CD1c-positive myeloid dendritic cell (primary cell): Measurements from ENCODE around the gene CCND2.
A peak's percentile ranks its signal among the peaks of the same experiment; 100 is the strongest.

Source experiments
- DNase-seq: peaks from one replicate; pipeline ENCODE4 v3.0.0-alpha.2; 2016; ENCODE audit errors: extremely low spot score

Gene CCND2

DNA sequence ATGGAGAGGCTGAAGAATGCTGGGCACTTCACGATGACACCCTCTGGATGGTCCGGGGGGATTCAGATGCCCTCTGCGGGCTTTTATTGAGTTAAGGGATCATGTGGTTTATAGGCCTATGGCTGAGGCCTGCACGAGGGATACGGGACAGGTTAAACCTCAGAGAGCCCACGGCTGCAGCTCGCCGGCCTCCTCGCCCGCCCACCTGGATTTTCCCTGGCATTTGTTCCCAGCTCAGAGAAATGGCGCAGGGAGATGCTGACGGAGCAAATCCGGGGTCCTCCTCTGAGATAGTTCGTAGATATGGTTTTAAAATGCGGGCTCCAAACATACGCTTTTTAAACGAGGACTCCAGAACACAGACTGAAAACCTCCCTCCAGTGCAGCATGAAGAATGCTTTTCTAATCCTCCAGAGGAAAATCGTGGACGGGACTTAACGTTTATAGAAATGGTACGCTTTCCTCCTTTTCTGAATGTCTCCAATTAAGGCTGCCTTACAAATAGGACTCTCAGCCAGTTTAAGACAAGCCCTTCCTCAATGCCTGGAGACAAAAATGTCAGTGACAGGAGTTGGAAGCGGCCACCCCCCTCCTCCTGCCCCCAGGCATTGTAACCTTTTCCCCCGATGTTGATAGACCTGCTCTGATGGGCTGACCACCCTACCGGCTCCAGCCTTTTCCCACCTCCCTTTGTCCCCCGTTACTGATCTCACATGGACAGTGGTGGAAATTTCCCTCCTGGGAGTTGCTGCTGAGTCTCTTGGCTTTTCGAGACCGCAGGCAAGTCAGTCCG lies 16.6 kb downstream of the CCND2 start:
- DNase-seq: no peak

DNA sequence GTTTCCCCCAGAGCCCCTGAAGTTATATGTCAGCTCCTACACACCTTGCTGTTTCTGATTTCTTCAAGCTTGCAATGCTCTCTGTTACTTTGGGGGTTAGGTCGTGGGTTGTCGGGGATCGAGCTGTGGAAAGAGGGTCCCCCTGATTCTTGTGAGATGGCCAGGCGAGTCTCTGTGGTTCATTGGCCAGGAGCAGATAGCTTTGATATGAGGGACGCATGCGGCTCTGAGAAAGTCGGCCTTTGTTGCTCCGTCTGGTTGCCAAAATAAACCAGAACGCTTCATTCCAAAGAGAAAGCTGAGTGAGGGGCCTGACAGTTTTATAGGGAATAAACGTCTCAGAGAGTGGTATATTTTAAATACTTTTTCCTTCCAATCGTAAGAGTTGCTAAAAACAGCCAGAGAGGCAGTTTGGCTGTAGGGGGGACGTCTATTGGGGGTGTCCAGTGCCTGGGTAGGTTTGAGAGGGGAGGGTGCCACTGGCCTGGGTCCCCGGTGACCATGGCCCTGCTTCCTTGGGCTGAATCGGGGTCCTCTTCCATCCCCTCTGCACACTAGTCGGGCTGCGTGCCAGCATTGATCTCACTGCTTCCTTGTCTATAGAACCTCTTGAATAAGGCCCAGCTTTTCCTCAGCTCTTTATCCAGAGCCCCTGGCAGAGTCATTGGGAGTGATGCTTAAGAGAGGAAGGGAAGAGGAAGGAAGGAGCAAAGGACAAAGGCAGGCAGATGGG lies 18.9 kb downstream of the CCND2 start:
- DNase-seq: no peak

DNA sequence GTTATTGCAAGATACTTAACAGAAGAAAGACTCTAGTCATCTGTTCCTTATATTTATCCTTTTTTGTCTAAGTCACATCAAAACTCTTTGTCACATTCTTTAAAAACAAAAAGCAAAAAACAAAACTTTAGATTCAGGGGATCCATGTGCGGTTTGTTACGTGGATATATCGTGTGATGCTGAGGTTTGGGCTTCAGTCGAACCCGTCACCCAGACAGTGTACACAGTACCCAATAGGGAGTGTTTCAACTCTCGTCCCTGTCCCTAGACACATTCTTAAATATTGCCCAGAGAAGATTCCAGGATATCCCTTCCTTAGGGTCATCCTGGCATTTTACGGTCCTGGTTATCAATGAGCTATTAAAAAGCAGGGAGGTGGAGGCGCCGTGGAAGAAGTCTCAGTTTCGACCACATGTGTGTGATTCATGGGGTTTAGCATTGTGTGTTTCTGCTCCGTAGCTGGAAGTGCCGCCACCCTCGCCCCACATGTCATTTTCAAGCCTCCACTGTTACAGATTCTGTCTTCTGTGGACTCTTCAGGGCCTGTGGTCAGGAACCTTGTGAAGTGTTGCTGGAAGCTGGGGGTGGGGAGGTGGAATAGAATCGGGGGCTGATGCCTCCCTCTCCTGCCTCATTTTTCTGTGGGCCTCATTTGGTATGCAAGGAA lies 19.9 kb downstream of the CCND2 start:
- DNase-seq: peak; percentile 35

DNA sequence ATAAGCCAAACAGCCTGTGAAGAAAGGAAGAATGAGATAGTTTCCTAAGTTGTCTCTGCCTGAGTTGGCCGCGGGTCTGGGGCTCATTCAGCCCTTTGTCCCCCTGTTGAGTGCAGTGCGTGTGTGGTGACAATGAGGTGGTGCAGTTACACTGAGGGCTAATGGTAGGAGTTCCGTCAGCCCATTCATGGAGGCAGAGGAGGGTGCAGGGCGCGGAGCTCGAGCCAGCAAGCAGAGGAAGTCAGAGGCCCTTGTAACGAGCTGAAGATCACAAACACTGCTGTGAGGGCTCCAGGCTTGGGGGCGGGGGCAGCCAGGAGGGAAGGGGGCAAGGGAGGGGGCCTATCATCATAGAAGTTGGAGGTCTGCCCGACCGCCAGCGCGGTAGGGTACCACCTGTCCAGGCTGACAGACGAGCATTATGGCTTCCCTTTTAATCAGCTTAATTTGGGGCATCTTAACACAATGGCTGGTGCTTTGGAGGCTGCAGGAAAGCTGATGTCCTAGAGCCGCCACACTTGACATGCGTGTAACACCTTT lies 20.5 kb downstream of the CCND2 start:
- DNase-seq: no peak

DNA sequence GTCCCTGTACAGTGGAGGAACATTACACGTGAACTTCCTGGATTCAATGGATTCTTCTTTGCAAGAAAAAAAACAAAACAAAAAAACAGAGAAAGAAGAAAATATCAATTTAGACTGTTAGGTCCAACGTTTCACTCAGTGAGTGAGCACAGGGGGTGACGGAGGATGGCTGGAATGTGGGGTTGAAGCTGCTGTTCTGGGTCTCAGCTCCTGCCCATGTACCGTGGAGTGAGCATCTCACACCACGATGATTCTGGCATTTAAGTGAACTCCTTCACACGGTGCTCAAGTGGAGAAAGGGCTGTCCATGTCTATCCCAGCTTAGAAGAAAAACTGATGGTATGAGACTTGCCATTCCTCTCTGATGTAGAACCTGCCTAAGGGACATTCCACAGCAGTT lies 23.2 kb downstream of the CCND2 start:
- no peak for DNase-seq

DNA sequence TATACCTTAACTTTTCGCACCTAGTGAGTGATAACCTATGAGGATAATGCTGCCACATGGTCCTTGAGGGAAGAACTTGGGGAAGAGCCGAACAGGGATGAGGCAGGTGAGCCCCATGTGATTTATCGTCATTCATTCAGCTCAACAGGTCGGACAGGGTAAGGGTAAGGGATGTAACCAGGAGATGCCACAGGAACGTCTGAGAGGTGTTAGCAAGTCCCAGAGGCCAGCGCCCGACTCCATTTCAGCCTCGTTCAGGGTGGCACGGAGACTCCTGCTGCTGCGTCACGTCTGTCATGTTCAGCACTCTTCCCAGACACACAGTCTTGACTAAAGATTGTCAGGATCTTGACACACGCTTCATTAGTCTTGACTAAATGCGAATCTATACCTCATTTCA lies 24.1 kb downstream of the CCND2 start:
- no peak for DNase-seq

DNA sequence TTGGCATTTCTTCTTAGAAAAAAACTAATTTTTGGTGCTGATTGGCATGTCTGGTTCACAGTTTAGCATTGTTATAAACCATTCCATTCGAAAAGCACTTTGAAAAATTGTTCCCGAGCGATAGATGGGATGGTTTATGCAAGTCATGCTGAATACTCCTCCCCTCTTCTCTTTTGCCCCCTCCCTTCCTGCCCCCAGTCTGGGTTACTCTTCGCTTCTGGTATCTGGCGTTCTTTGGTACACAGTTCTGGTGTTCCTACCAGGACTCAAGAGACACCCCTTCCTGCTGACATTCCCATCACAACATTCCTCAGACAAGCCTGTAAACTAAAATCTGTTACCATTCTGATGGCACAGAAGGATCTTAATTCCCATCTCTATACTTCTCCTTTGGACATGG lies 27.3 kb downstream of the CCND2 start:
- no peak for DNase-seq

DNA sequence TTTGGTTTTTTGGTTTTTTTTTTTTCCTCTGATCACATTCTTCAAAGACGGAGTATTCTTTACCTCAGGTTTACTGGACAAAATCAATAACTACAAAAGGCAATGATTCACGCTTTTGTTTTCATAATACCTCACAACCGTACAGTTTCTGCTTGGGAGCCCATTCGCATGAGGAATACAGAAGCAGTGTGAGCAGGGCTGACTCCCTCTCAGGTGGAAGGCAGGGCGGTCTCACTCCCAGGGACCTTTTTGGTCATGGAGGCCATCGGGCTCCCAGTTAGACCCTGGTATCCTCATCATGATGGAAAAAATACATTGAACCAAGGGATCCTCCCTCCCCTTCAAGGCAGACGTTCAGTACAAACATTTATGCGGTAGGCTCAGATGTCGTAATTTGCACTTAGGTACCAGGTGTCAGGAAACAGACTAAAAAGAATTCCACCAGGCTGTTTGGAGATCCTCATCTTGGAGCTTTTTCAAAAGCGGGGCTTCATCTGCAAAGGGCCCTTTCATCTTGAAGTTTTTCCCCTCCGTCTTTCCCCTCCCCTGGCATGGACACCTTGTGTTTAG lies 28.5 kb downstream of the CCND2 start:
- no peak for DNase-seq

DNA sequence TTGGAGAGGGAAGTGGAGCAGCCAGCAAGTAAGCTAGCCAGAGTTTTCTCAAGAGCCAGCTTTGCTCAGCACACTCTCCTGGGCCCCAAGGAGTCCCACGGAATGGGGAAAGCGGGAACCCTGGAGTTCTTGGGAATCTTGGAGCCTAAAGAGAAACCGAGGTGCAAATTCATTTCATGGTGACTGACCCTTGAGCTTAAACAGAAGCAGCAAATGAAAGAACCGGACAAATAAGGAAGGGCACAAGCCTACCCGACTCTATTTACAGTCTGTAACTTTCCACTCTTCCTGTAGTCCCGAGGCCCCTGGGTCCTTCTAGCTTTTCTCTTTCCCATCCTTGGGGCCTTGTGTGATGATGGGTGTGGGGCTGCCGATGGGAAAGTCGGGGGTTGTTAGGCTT lies 29.3 kb downstream of the CCND2 start:
- DNase-seq: no peak

DNA sequence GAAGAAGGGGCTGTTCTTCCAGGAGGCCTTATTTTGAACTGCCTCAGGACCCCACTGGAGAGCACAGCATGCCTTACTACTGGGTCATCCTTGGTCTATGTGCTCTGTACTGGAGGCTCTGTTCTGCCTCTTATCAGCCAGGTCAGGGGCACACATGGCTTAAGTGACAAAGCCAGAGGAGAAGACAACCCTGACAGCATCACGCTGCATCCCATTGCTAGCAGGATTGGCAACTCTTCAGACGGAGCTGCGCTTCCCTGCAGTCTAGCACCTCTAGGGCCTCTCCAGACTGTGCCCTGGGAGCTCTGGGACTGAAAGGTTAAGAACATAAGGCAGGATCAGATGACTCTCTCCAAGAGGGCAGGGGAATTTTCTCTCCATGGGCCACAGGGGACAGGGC lies 30.2 kb downstream of the CCND2 start:
- DNase-seq: no peak

DNA sequence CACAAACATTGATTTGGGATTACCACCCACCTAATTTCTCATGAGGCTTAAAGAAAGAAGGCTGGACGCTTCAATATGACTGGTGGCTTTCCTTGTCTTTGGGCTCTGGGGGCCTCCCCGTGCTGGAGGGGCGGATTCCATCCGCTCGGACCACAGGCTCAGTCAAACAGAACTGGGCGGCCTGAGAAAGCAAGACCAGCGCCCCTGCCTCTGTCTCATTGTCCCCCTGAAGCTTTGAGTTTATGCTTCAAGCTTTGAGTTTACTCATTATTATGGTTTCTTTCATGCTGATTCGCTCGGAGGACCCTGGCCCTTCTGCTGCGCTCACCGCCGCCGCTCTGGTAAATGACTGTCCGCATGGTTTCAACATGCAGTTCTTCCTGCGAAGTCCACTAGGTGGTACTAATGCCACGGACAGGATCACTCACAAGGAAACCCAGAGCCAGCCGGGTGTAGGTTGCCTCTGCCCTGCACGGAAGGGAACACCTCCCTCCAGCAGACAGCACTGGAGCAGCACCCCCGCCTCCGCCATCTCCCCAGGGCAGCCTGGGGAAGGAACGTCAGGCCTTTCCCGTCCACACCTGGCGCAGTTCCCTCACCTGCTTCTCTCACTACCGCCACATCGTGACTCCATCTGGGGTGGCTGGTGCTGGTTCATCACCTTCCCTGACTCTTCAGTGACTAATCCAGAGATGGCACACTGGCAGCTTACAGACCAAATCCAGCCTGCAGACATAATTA lies 34.2 kb downstream of the CCND2 start:
- DNase-seq: peak; percentile 46

DNA sequence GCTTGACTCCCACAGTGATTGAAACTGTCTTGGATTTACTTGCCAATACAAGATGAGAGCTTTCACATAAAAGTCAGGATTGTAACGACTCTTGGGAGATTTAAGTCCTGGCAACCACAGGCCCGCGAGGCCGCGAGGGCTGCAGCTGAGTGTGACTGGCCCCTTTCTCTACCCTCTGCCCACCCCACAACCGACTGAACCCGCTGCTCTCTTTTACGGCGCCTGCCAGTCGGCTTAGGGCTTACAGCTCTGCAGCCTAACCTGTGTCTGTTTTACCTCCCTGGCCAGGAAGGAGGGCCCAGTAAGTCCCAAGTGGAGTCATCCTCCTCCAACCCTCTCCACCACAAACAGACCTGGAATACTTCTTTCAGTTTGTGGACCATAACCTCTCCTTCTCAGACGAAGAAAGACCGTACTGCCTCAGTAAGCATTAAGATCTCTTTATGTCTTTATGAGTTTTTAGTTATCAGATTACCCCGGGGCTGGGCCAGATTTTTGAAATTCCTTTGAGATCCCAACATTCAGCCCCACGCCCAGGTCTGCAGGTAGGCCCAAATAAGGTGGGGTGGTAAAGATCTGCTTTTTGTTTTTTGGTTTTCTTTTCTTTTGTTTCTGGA lies 34.9 kb downstream of the CCND2 start:
- no peak for DNase-seq

DNA sequence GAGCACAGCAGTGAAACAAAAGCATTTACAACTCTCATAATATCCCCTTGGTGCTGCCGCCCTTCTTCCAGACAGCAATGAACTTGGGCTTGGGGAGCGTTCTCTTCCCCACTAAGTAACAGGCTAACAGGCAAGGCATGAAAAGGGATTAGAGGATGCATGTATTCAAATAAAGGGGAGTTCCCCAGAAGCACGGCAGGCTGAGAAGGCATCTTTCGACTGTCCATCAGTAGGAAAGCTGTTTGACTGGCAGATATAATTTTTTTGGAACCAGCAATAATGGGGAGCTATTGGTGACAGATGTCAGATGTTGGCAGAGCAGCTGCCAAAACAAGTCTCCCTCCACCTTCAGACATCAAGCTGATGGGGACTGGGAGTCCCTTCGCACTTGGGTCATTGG lies 38.2 kb downstream of the CCND2 start:
- no peak for DNase-seq

DNA sequence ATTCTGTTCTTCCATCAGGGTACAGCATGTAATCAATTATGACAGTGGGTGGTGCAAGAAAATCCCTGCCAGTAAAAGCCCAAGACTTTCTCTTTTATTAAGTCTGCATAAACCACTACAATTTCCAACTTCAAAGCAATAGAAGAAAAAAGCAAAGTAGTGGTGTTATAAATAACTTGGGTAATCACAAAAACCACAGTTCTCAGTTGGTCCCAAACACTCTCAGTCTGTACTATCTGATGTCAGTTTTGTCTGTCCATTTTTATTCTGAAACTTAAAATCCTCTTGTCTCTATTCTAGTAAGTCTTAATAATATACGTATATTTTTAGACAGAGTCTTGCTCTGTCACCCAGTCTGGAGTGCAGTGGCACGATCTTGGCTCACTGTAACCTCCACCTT lies 38.7 kb downstream of the CCND2 start:
- no peak for DNase-seq

DNA sequence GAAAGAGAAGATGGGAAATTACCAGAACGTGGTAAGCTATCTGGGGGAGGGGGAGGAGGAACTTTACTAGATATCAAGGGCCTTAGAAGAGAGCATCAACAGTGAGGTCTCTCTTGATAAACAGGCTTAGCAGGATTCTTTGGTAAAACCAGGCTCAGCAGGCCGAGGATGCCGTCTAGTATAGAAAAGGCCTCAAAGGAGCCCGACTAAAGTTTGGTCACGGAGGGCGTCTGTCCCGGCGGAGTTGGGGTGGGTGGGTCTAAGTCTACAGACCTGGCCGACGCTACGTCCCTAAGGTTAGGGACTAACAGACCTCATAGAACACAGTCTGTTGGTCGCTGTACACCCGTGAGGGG lies 46.9 kb downstream of the CCND2 start:
- no peak for DNase-seq

DNA sequence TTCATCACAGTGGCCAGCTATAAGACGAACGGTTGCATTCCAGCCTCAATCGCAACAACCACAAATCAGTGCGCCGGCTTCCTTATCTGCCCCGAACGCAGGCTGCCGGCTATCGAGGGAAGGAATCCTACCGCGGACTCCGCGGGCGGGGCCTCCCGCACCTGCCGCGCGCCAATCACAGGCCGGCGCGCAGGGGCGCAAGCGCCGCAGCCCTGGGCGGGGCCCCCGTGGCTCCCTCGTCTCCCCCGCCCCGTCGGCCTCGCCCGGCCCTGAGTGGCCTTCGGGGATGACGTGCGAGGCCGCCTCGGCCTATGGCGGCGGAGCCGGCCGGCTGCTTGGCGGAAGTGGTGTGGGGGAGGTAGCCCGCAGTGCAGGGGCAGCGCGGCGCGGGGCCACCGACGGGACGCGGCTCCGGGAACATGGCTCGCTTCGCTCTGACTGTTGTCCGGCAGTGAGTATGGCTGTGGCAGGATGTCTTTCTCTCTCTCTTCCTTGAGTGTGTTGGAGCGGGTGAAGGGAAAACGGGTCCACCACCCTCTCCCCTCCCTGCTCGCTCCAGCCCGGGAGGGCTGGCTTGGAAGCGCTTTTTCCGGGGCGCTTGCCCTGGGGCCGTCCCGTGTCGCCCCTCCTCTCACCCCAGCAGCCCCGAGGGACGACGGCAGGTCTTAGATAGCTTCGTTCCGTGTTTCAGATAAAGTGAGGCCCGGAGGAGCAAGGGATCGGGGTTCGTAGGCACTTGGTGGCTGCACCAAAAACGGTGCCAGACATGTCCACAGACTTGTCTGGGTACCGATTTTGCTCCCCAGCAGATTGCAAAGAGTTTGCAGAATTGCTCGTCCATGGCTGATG lies 47.5 kb downstream of the CCND2 start, which contains the start of gene TIGAR:
TIGAR (plus strand) TSS at position 361 of the 849 bp plus-strand sequence; CDS start at position 420, 59 bp downstream.
- peak; percentile 99 for DNase-seq

DNA sequence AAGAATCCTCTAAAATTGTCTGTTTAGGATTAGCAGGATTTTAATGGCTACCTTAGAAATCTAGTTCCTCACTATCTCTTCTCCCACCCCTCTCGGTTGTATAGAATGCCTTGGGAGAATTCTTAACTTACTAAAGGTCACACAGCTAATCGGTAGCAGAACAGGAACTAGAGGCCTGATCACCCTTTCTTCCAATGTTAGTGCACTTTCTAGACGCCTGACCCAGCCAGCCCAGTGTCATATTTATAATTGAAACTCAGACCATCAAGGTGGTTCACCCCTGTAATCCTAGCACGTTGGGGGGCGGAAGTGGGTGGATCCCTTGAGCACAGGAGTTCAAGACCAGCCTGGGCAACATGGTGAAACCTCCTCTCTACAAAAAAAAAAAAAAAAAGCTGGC lies 49.2 kb downstream of the CCND2 start:
- peak; percentile 51 for DNase-seq
